ENCODE results near the gene MGME1.
"Not testable (repeated sequence)": the region's sequence is repeated elsewhere in the genome, so short reads cannot be mapped to it uniquely, and the experiment has no call there.

MGME1 gene

GRCh38 chr20:17960400-17960885 lies 8.4 kb upstream of the MGME1 start:
- not testable (repeated sequence) for H3K4me1 ChIP-seq (ENCODE audit: control insufficient read depth, insufficient read depth, low read length); H3K9me3 ChIP-seq (ENCODE audit: control insufficient read depth, insufficient read depth, low read length); H3K4me3 ChIP-seq (ENCODE audit: low read length); H3K27me3 ChIP-seq (ENCODE audit: control insufficient read depth, insufficient read depth, low read length); H3K36me3 ChIP-seq (ENCODE audit: control insufficient read depth, insufficient read depth, low read length); H3K27ac ChIP-seq (ENCODE audit: low read length); DNase-seq (ENCODE audit: low read depth, low spot score)
- no CpG with 5 or more reads among the region's 16 CpGs for WGBS (ENCODE audit: insufficient coverage, insufficient read length)

- H3K27me3 ChIP-seq (ENCODE audit: control insufficient read depth, insufficient read depth, low read length) = no peaks in the 10 kb centered on the region
- H3K36me3 ChIP-seq (ENCODE audit: control insufficient read depth, insufficient read depth, low read length) = peaks cover 7% of the 10 kb centered on the region
- no peak overlapping the region for H3K4me3 ChIP-seq (ENCODE audit: low read length)
- H3K27ac ChIP-seq (ENCODE audit: low read length) = no peak overlapping the region
- peaks cover 2% of the 10 kb centered on the region; the same call in 1 of the 2 replicates for H3K4me1 ChIP-seq (ENCODE audit: control insufficient read depth, insufficient read depth, low read length)
- no CpG with 5 or more reads among the region's 6 CpGs for WGBS (ENCODE audit: insufficient coverage, insufficient read length)
- no peak for DNase-seq (ENCODE audit: low read depth, low spot score)
- H3K9me3 ChIP-seq (ENCODE audit: control insufficient read depth, insufficient read depth, low read length) = no peaks in the 10 kb centered on the region
Measured at GRCh38 chr20:17960927-17961586, 7.8 kb upstream of the MGME1 start.

GRCh38 chr20:17961587-17961940 lies 7.3 kb upstream of the MGME1 start:
- no peak for DNase-seq (ENCODE audit: low read depth, low spot score)
- H3K9me3 ChIP-seq (ENCODE audit: control insufficient read depth, insufficient read depth, low read length) = no peaks in the 10 kb centered on the region
- H3K4me1 ChIP-seq (ENCODE audit: control insufficient read depth, insufficient read depth, low read length) = peaks cover 2% of the 10 kb centered on the region; the same call in 1 of the 2 replicates
- H3K27me3 ChIP-seq (ENCODE audit: control insufficient read depth, insufficient read depth, low read length) = no peaks in the 10 kb centered on the region
- peaks cover 2% of the 10 kb centered on the region; the same call in 1 of the 2 replicates for H3K36me3 ChIP-seq (ENCODE audit: control insufficient read depth, insufficient read depth, low read length)
- no peak overlapping the region for H3K27ac ChIP-seq (ENCODE audit: low read length)
- H3K4me3 ChIP-seq (ENCODE audit: low read length) = no peak overlapping the region
- no CpG with 5 or more reads among the region's 1 CpG for WGBS (ENCODE audit: insufficient coverage, insufficient read length)

- Histone ChIP-seq H3K27ac (ENCODE audit: low read length) (no peak overlapping the region), H3K27me3 (ENCODE audit: control insufficient read depth, insufficient read depth, low read length) (no peaks in the 10 kb centered on the region), H3K9me3 (ENCODE audit: control insufficient read depth, insufficient read depth, low read length) (no peaks in the 10 kb centered on the region), H3K36me3 (ENCODE audit: control insufficient read depth, insufficient read depth, low read length) (no peaks in the 10 kb centered on the region), H3K4me1 (ENCODE audit: control insufficient read depth, insufficient read depth, low read length) (peaks cover 2% of the 10 kb centered on the region; the same call in 1 of the 2 replicates), H3K4me3 (ENCODE audit: low read length) (no peak overlapping the region)
- WGBS (ENCODE audit: insufficient coverage, insufficient read length) = no CpG with 5 or more reads among the region's 9 CpGs
- DNase-seq (ENCODE audit: low read depth, low spot score) = no peak
Measured at GRCh38 chr20:17963114-17963897, 5.5 kb upstream of the MGME1 start.

GRCh38 chr20:17964073-17964472 lies 4.7 kb upstream of the MGME1 start:
- H3K4me1 ChIP-seq (ENCODE audit: control insufficient read depth, insufficient read depth, low read length) = peaks cover 2% of the 10 kb centered on the region; the same call in 1 of the 2 replicates
- H3K9me3 ChIP-seq (ENCODE audit: control insufficient read depth, insufficient read depth, low read length) = no peaks in the 10 kb centered on the region
- H3K27ac ChIP-seq (ENCODE audit: low read length) = no peak overlapping the region
- no CpG with 5 or more reads among the region's 1 CpG for WGBS (ENCODE audit: insufficient coverage, insufficient read length)
- H3K27me3 ChIP-seq (ENCODE audit: control insufficient read depth, insufficient read depth, low read length) = no peaks in the 10 kb centered on the region
- no peaks in the 10 kb centered on the region for H3K36me3 ChIP-seq (ENCODE audit: control insufficient read depth, insufficient read depth, low read length)
- no peak for DNase-seq (ENCODE audit: low read depth, low spot score)
- no peak overlapping the region for H3K4me3 ChIP-seq (ENCODE audit: low read length)

- no peaks in the 10 kb centered on the region for H3K36me3 ChIP-seq (ENCODE audit: control insufficient read depth, insufficient read depth, low read length)
- no CpG with 5 or more reads among the region's 3 CpGs for WGBS (ENCODE audit: insufficient coverage, insufficient read length)
- no peak overlapping the region for H3K27ac ChIP-seq (ENCODE audit: low read length)
- no peaks in the 10 kb centered on the region for H3K27me3 ChIP-seq (ENCODE audit: control insufficient read depth, insufficient read depth, low read length)
- DNase-seq (ENCODE audit: low read depth, low spot score) = no peak
- H3K9me3 ChIP-seq (ENCODE audit: control insufficient read depth, insufficient read depth, low read length) = no peaks in the 10 kb centered on the region
- peaks cover 2% of the 10 kb centered on the region; the same call in 1 of the 2 replicates for H3K4me1 ChIP-seq (ENCODE audit: control insufficient read depth, insufficient read depth, low read length)
- H3K4me3 ChIP-seq (ENCODE audit: low read length) = no peak overlapping the region
Measured at GRCh38 chr20:17964632-17965031, 4.2 kb upstream of the MGME1 start.

- H3K36me3 ChIP-seq (ENCODE audit: control insufficient read depth, insufficient read depth, low read length) = no peaks in the 10 kb centered on the region
- no peak overlapping the region for H3K4me3 ChIP-seq (ENCODE audit: low read length)
- WGBS (ENCODE audit: insufficient coverage, insufficient read length) = no CpG with 5 or more reads among the region's 9 CpGs
- no peak for DNase-seq (ENCODE audit: low read depth, low spot score)
- no peak overlapping the region for H3K27ac ChIP-seq (ENCODE audit: low read length)
- peaks cover 2% of the 10 kb centered on the region; the same call in 1 of the 2 replicates for H3K4me1 ChIP-seq (ENCODE audit: control insufficient read depth, insufficient read depth, low read length)
- H3K27me3 ChIP-seq (ENCODE audit: control insufficient read depth, insufficient read depth, low read length) = no peaks in the 10 kb centered on the region
- no peaks in the 10 kb centered on the region for H3K9me3 ChIP-seq (ENCODE audit: control insufficient read depth, insufficient read depth, low read length)
Measured at GRCh38 chr20:17965042-17965697, 3.6 kb upstream of the MGME1 start.

GRCh38 chr20:17966432-17967310 lies 2.1 kb upstream of the MGME1 start:
- Histone ChIP-seq H3K36me3 (ENCODE audit: control insufficient read depth, insufficient read depth, low read length) (no peaks in the 10 kb centered on the region), H3K27ac (ENCODE audit: low read length) (no peak overlapping the region), H3K4me1 (ENCODE audit: control insufficient read depth, insufficient read depth, low read length) (peaks cover 2% of the 10 kb centered on the region; the same call in 1 of the 2 replicates), H3K27me3 (ENCODE audit: control insufficient read depth, insufficient read depth, low read length) (no peaks in the 10 kb centered on the region), H3K4me3 (ENCODE audit: low read length) (peak overlapping the region; percentile 44; the same call in 1 of the 2 replicates), H3K9me3 (ENCODE audit: control insufficient read depth, insufficient read depth, low read length) (no peaks in the 10 kb centered on the region)
- no peak for DNase-seq (ENCODE audit: low read depth, low spot score)
- no CpG with 5 or more reads among the region's 9 CpGs for WGBS (ENCODE audit: insufficient coverage, insufficient read length)

GRCh38 chr20:17967521-17968365 lies 1.1 kb upstream of the MGME1 start:
- H3K27me3 ChIP-seq (ENCODE audit: control insufficient read depth, insufficient read depth, low read length) = no peaks in the 10 kb centered on the region
- no CpG with 5 or more reads among the region's 41 CpGs for WGBS (ENCODE audit: insufficient coverage, insufficient read length)
- DNase-seq (ENCODE audit: low read depth, low spot score) = no peak
- H3K4me3 ChIP-seq (ENCODE audit: low read length) = peak overlapping the region; percentile 91
- no peaks in the 10 kb centered on the region for H3K36me3 ChIP-seq (ENCODE audit: control insufficient read depth, insufficient read depth, low read length)
- H3K9me3 ChIP-seq (ENCODE audit: control insufficient read depth, insufficient read depth, low read length) = no peaks in the 10 kb centered on the region
- H3K4me1 ChIP-seq (ENCODE audit: control insufficient read depth, insufficient read depth, low read length) = peaks cover 2% of the 10 kb centered on the region; the same call in 1 of the 2 replicates
- H3K27ac ChIP-seq (ENCODE audit: low read length) = no peak overlapping the region

Measured in iPS DF 6.9 (cell line).